ENCODE results near the gene RAB33A. TPM values are rescaled to one million over a fixed set of nuclear protein-coding genes. Genes with fewer than 3 reads are reported as not detected.

Gene RAB33A
- total and polyA plus RNA-seq, 9 of the 15 experiments (the other 6 are each of a cell fraction or from before 2014, with no cell fraction given): 0.04 to 0.20 (median 0.06) TPM; not detected in 4

GRCh38 chrX:130173190-130173895, 1.6 kb downstream of the RAB33A start (continued):
- no peak for TF ChIP-seq SETDB1 (IDR thresholded peaks at IDR 0.05; ENCODE audit: low read length)
- TF ChIP-seq TARDBP (IDR thresholded peaks at IDR 0.05): no peak
- no peak for TF ChIP-seq NFXL1 (CRISPR knock-in tag; IDR thresholded peaks at IDR 0.05)
- TF ChIP-seq MTF1 (CRISPR knock-in tag; IDR thresholded peaks at IDR 0.05; ENCODE audit: borderline replicate concordance): no peak
- TF ChIP-seq ZBTB2 (IDR thresholded peaks at IDR 0.05): no peak
- TF ChIP-seq MBD1 (CRISPR knock-in tag; IDR thresholded peaks at IDR 0.05): no peak
- TF ChIP-seq STAT6 (CRISPR knock-in tag; IDR thresholded peaks at IDR 0.05): no peak
- 0 out of 2 replicates have a peak, but pooled peaks have one; percentile 27 for TF ChIP-seq PTTG1 (tag; IDR thresholded peaks at IDR 0.05; ENCODE audit: low read depth)
- TF ChIP-seq CBX3 (IDR thresholded peaks at IDR 0.05; ENCODE audit: borderline replicate concordance in 1 of 2, low read length in 2 of 2): no peak
- TF ChIP-seq ZNF253 (CRISPR knock-in tag; conservative IDR thresholded peaks at IDR 0.05): no peak
- TF ChIP-seq PRDM10 (IDR thresholded peaks at IDR 0.05; ENCODE audit: partially characterized antibody): peak; percentile 6
- TF ChIP-seq AFF4 (CRISPR knock-in tag; IDR thresholded peaks at IDR 0.05): no peak
- no peak for TF ChIP-seq SNRNP70 (optimal IDR thresholded peaks at IDR 0.05; ENCODE audit: low read depth, low read length)

All from K562 (cell line).